GM12873 (cell line): Measurements from ENCODE around the gene CFAP46.

ENCODE experiments used
- TF ChIP-seq, protein P1 (sequence below): IDR thresholded peaks from 2 replicates; pipeline ENCODE4 v1.5.1; 2012; ENCODE audit warnings: low read depth, mild to moderate bottlenecking, moderate library complexity, low read length, control low read depth; ENCODE audit not compliant: insufficient read depth; ENCODE audit errors: missing control alignments

Gene CFAP46

DNA sequence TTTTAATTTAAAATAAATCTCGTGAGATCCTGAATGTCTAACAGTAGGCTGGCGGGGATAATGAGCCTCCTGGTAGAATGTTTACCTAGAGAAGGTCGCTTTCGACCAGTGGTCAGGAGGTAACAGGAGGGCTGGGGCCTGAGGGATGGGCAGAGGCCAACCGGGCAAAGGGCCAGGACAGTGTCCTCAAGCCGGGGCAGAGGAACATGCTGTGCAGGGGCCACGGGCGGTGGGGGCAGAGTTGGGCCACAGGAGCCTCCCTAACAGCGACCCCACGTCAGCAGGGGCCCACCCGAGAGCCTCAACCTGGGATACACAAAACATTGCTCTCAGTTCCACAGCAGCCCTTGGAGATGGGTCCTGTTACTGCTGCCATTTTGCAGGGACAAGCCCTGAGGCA is 14.5 kb downstream of the CFAP46 start:
- TF ChIP-seq, protein P1, sequence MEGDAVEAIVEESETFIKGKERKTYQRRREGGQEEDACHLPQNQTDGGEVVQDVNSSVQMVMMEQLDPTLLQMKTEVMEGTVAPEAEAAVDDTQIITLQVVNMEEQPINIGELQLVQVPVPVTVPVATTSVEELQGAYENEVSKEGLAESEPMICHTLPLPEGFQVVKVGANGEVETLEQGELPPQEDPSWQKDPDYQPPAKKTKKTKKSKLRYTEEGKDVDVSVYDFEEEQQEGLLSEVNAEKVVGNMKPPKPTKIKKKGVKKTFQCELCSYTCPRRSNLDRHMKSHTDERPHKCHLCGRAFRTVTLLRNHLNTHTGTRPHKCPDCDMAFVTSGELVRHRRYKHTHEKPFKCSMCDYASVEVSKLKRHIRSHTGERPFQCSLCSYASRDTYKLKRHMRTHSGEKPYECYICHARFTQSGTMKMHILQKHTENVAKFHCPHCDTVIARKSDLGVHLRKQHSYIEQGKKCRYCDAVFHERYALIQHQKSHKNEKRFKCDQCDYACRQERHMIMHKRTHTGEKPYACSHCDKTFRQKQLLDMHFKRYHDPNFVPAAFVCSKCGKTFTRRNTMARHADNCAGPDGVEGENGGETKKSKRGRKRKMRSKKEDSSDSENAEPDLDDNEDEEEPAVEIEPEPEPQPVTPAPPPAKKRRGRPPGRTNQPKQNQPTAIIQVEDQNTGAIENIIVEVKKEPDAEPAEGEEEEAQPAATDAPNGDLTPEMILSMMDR = no peak

DNA sequence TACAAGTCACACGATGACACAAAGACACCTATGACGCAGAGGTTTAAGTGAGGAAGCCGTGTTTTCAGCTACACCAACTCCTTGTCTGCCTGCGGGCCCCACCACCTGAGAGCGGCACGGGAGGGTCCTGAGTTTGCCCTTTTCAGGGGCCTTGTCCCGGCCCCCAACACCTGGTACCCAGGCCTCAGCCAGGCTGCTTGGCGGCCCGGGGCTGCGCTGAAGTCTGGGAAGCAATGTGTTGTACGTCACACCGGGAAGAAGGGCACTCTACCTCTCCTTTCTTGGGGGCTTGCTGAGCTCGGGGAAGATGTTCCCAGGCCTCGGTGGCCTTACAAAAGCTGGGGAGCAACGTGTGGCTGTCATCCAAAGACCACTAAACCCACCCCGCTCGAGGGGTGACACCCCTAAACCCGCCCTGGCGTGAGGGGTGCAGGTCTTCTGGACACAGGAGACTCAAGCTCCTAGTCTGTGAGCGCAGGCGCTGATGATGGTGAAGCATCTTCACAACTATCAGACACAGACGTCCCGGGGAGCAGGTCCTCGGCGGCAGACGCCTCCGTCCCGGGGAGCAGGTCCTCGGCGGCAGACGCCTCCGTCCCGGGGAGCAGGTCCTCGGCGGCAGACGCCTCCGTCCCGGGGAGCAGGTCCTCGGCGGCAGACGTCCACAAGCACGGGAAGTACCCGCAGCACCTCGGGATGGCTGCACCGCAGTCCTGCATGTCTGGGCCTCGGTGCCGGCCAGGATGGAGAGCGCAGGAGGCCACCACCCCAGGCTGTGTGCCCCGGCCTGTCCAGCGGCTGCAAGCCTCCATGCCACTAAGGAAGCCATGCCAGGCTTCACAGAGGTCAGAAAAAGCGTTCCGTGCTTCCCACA is 15.4 kb downstream of the CFAP46 start:
- TF ChIP-seq, protein P1 = no peak

DNA sequence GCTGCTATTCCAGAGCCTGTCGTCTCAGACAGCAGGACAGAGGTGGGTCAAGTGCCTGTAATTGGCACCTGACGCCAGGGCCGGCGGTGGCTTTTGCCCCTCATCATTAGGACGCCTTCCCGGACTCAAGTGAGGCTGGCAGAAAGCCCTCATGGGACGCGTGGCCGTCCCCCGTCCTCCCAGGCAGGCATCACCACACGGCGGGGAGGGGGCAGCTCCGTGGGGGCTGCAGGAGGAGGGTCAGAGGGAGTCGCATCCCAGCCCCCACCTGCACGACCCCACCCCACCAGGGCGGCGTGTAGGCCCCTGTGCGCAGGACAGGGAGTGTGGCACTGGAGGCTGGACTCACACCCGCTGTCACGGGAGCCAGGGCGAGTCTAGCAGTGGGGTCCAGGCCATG is 16.3 kb downstream of the CFAP46 start:
- TF ChIP-seq, protein P1 = no peak

DNA sequence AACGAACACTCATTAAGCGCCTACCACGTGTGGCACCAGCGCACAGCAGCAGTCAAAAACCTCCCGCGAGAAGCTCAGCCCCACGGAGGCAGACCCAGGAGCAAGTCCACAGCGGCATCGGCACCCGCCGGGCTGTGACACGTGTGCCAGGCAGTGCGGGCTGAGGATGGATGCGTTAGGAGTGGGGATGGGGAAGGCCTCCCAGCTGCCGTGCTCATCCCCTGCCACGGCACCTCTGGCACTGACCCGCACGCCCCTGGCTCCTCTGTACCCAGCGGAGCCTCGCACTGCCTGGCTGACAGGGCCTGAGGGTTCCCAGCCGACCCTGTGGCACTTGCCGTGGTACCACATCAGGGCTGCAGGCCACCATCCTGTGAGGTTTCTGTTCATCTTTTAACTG is 16.8 kb downstream of the CFAP46 start:
- TF ChIP-seq, protein P1 = no peak

DNA sequence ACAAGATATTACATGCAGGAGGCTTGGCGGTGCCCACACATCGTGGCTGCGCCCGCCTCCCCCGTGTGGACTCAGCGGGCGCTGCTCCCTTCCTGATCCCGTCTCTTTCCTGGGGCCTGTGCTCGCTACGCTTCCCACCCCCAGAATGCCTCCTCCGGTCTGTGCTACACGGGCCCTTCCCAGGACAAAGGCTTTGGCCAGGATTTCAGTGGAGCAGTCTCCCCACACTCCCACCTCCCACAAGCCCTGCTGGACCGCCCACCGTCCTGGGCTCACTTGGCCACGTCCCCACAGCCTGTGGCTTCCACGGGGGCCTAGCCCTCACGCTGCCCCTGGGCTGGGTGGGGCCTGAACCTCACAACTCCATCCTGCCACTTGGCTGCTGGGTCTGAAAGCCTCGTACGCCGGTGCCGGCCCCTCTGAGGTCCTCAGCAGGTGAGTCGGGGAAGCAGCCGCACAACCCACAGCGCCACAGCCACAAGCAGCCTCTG is 17.3 kb downstream of the CFAP46 start:
- TF ChIP-seq, protein P1 = no peak

DNA sequence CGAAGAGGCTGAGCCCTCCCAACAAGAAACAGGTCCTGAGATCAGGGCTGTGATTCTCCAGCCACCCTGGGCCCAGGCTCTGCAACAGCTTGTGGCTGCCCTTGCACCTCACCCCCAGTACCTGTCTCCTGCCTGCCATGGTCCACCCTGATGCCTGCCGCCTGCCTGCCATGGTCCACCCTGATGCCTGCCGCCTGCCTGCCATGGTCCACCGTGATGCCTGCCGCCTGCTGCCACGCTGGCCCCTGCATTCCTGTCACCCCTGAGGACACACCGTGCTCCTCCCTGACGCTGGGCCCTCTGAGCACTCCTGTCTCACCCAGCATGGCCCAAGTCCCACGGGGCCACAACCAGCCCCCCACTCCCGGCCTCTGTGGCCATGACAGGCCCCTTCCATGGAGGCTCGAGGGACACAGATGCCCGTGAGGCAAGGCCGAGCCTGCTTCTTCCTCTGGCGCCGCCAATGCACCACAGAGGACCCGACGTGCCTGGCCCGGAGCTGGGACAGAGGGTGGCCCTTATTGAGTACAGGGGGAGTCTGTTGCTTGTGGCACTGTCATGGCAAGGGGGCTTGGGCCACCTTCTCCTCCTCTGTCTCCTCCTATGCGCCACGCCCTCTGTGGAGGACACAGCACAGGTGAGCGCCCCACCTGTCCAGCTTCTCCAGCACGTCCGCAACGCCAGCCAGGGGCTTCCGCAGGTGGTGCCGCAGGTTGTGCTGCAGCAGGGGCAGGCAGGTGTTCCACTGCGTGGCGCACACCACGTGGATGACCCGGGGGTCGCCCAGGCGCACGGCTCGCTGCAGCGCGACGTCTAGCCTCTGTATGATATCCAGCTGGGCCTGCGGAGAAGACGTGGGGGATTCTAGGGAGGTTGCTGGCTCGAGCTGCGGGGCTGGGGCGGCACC is 18.1 kb downstream of the CFAP46 start:
- TF ChIP-seq, protein P1 = no peak

DNA sequence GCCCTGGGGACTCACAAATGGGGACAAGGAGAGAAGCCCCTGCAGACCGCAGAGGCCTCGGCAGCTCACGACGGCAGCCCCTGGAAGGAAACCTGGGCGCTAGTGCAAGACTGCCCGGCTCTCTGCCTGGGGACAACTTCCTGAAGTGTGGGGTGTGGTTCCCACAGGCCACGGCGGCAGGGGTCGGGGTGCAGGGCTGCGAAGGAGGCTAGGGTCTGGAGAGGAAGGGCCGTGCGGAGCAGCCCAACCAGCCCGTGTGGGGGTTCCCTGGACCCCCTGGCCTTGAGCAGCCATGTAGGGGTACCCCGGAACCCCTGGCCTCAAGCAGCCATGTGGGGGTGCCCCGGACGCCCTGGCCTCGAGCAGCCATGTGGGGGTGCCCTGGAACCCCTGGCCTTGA is 19.5 kb downstream of the CFAP46 start:
- TF ChIP-seq, protein P1 = no peak
